HL-60 (cell line): Measurements from ENCODE around the gene GTF2A1L.

Experiments used
- CTCF ChIP-seq: IDR thresholded peaks from one replicate; pipeline ENCODE4 v1.5.1; 2011; ENCODE audit warnings: low read length, control low read depth, inconsistent platforms; ENCODE audit not compliant: insufficient read depth
- GABPA ChIP-seq: IDR thresholded peaks from 2 replicates; pipeline ENCODE4 v1.6.1; 2012; ENCODE audit warnings: low read depth
- POLR2AphosphoS5 ChIP-seq: IDR thresholded peaks from 2 replicates; pipeline ENCODE4 v1.6.1; 2012; ENCODE audit warnings: low read depth
- REST ChIP-seq: IDR thresholded peaks from 2 replicates; pipeline ENCODE4 v1.6.1; 2012; ENCODE audit warnings: low read depth; ENCODE audit not compliant: insufficient replicate concordance
- SPI1 ChIP-seq: IDR thresholded peaks from 2 replicates; pipeline ENCODE4 v1.6.1; 2012; ENCODE audit warnings: low read depth, mild to moderate bottlenecking, borderline replicate concordance

GRCh38 chr2:48722391-48722790 lies 104.7 kb downstream of the GTF2A1L start:
- TF ChIP-seq POLR2AphosphoS5 (no peak), CTCF (no peak), REST (no peak), GABPA (no peak), SPI1 (no peak)
